GM21528 (cell line): ENCODE measurements around the gene DDIT3.

ENCODE experiments used
- ATAC-seq: cut with Tn5 transposase; IDR thresholded peaks from one replicate; pipeline ENCODE4 v1.9.1; 2021; ENCODE audit warnings: mild to moderate bottlenecking, moderate library complexity; ENCODE audit not compliant: unreplicated experiment, low FRiP score

The DDIT3 gene

DNA sequence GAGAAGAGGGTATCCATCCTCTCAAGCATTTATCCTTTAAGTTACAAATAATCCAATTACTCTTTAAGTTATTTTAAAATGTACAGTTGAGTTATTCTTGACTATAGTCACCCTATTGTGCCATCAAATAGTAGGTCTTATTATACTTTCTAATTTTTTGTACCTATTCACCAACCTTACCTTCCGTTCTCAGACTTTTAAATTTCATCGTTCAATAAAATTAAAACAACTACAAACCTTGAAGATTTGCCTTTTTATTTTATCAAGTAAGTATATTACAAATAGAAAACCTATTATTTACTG lies 27.6 kb upstream of the DDIT3 start:
- no peak for ATAC-seq

DNA sequence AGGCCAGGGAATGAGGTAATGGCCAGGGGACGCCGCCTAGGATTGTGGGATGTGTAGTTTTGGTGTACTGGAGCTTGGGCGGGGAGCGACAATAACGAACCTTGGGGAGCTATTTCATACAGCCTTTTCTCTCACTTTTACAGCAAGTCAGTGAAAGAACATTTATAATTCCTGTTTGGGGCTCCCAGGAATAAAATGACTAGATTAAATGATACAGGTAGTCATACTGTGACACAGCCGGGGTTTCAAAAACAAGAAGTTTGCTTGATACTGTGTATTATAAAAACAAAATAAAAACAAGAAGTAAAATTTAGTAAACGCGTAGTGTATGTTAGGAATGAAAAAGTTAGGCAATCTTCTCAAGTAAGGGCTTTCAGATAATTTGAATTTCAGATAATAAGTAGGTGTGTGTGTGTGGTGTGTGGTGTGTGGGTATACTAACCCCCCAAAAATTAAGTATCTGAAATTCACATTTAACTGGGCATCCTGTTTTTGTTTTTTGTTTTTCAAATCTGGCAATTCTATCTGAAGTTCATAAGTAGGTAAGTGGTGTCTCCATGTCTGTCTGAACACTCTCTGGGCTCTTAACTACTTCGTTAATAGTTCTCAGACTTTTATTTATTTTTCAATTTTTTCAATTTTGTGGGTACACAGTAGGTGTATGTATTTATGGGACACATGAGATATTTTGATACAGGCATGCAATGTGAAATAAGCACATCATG lies 27.1 kb upstream of the DDIT3 start:
- ATAC-seq, result no peak

DNA sequence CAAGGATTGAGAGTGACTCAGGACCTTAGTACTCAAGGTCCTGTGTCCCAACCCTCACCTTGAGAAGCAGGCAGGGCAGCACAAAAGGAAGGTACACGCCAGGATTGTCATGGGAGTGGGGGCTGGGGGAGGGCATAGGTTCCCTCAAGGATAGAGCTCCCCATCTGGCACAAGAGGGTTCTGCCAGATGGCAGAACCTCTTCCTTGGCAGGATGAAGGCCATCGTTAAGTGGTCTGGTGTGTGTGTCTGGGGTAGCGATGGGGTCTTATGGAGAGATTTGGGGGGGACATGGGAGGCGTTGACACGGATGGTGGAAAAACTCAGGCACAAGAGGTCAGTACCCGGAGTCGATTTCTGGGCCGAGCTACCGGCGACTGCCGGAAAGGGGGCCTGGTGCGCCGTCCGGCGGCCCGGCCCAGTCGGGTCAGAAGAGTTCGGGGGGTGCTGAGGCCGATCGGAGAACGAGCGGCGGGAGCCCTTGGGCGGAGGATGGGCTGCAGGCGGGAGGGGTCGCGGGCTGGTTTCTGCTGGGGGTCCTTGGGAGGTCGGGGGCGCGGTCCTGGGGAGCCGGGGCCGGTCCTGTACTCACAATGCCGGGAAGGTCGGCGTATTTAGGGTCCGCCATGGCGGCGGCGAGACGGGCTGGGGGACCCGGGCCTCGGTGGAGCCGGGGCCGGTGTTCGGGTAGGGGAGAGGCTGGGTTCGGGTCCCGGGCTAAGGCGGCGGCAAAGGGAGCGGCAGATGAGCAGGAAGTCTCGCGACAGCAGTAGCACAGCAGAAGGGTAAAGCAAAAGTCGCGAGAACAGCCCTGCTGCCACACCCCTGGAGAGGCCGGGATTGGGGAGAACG lies 26.3 kb upstream of the DDIT3 start, which contains the start of gene DCTN2:
TSS of gene DCTN2 (minus strand) at position 755 of the 850 bp plus-strand sequence. CDS start at position 626, 129 bp downstream.
- peak; percentile 98 for ATAC-seq

DNA sequence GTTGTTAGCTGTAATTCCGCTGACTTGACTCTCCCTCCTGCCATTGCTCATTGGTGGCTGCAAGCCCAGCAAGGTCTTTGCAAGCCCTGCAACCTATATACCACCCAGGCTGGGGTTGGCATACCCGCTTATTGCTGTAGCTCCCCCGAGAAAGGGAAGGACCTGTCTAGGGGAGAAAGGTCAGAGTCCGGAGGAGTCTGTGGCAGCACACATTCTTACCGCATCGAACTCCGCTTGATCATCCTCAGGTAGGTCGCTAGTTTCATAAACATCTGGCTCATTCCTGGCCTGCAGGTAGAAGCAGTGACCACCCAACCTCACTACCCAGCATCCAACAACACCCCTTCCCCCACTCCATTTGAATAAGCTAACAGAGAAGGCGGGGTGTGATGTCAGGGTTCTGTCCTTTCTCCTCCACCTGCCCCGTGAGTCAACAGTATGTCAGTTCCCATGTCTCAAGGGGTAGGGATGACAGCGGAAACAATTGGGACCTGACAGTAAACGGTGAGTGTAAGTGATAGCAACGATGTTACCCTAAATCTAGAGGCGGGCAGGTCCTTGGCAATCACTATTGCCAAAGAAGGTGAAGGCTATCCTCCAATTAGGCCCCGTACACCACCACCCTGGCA lies 25.6 kb upstream of the DDIT3 start:
- no peak for ATAC-seq

DNA sequence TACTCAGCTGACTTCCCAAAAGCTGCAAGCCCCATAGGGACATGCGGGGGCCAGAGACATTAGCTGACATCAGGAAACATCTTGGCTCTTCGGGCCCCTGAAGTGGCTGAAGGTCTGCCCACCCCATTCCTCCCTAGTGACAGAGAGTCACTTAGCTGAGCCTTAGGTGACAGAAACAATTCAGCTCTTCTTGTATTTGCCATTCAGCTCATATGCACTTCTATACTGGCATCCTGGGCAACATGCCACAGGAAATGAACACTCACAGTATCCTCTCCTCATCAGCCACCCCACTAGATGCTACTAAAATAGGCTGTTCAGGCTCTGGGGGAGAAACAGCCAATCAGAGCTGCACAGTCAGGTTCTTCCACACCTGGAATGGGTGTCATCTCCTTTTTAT lies 23.3 kb upstream of the DDIT3 start:
- ATAC-seq, result no peak

DNA sequence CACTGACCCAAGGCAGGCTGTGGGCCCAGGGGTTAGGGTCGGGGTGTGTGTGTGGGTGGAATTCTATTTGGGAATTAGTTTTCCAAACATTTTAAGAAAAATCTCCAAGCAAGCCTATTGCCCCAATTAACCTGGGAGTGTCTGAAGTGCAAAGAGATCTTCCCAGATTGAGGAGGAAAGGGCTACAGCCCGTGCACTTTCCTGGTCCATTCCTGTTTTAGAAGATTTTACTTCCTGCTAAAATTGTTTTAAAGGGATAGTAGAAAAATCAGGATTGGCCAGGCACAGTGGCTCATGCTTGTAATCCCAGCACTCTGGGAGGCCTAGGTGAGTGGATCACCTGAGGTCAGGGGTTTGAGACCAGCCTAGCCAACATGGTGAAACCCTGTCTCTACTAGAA lies 21.4 kb upstream of the DDIT3 start:
- ATAC-seq, result no peak

DNA sequence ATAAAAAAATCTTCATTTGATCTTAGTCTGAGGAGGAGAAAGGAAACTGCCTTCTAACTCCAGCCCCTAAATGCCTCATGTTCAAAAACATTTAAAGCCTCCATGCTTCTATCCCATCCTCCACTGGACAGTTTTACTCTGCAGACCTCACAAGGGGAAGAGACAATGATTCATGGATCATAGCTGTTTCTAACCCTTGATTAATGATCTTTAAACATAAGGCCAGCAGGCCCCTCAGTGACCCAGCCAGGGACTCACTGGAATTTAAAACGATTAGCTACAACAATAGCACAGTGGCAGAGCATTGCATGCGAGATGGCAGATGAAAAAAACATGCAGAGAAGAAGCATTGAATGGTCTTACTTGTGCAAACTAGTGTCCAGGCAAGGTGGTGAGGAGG lies 20.7 kb upstream of the DDIT3 start:
- no peak for ATAC-seq

DNA sequence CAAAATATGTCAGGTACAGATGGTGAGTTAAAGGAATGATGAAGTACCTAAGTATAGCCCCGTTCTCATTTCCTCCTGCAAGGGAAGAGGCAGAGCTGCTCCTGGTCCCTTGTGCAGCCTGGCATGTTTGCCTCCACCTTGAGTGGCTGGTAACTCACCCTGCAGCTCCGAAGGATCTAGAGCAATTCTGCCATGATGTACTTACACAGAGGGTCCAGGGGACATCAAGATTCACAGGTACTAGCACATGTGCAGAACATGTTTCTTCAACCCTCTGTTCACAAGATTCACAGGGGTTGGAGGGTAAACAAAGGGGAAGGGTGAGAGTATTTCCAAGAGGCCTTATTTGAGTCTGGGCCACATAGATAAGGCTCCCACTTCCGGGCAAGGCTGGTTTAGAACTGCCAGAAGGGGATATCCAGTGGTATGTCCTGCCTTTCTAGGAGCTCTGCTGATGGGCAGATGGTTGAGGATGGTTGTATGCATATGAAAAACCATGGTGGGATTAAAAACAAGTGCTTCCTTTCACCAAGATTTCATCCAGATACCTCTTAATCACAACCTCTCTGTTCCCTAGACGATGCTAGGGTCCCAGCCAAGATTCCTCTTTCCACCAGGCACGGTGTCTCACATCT lies 18.9 kb upstream of the DDIT3 start:
- ATAC-seq, result no peak

DNA sequence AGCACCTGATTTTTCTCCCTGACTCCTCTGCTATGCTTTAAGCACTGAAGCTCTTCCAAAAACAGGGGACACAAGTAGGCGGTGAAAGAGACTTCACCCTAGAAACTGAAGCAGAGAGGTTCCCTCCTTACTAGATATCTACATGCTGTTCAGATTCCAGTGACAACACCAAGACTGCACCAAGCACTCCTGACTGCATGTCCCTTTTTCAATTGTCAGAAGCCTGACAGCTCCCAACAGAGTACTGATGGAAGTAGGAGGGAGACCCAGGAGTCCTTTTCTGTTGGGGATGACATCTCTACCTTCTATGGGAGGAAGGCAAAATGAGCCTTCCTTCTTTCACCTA lies 16.3 kb upstream of the DDIT3 start:
- ATAC-seq, result no peak

DNA sequence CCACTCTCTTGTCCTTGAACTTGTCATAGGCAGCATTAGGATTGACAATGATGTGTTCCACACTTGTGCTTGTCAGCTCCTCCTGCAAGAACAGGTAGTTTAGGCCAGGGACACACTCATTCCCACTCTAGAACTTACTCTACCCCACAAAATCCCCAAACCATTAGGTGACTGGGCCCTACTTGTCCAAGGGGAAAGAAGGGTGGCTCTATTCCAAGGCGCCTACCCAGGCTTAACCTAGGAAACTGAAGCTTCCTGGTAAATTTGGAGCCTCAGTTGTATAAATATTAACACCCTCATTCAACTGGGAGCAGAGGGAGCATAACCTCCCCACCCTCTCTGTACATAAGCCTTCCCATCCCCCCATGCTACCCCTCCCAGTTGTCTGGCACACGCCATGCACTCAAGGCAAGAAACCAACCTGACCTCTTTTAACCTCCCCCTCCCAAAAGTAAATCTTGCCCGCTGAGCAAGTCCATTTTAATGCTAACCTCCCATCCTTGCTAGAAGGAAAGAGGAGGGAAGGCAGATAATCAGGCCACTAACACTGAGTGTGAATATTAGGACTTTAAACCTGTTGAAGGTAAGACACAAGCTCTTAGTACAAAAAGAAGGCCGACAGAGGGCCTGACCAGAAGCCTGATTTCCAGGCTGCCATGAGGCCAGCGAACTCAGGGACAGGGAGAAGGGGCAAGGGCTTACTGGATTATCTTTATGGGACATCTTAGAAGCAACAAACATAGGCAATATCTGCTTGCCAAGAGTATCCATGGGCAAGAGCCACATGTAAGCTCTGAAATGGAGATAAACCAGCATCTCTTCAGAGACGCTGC lies 15.7 kb upstream of the DDIT3 start:
- ATAC-seq, result no peak

DNA sequence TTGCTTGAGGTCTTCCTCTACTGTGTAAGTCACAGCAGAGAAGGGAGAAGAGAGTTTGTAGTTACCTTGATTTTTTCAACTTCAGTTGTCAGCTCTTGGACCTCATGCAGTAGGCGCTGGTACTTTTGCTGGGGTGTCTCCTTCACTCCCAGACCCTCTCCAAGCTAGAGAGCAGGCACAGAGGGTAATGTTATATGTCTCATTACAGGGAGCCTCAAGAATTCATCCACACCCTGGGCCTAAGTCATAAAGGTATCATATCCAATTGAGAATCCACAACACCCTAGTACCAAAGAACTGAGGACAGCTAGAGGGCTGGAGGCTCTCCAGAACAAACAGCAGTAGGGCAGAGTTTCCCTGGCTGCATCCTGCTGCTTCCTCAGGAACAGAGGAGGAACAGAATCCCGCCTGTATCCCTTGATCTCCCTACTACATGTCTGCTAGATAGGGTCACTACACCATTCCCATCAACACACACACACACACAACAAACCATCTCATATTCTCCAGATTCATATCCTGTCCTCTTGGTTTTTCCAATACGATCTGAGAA lies 14.8 kb upstream of the DDIT3 start:
- no peak for ATAC-seq

DNA sequence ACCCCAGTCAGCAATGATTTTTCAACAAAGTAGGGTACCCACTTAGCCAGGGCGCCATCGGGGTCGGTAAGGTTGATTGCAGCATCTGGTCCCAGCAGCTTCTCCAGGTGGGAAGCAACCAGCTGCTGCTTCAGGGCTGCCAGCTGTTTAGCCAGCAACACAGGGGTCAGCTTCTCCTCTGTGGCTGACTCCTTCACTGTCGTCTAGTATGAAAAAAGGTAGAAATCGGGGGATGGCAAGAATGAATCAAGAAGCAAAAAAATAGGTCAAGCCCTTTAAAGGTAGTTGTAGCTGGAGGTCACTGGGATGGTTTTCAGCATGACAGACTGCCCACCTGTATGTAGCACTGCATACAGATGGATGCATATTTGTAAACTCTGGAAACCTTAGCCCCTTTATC lies 13.9 kb upstream of the DDIT3 start:
- no peak for ATAC-seq

DNA sequence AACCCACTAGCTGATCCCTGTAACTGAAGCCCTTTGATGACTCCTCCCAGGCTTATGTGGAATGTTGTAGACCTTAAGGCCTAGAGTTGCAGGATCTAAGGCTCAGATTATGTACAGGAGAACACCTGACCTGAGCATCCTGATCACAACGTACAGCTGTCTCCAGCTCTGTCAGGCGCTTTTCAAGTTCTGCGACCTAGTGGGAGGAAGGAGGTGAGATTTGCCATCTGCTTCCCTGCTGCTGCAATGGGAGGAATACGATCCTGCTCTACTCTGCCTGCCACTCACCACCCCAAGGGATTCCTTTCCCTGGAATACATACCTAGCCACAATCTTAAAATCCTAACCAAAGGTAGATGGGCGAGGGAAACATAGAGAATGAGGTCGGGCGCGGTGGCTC lies 12.8 kb upstream of the DDIT3 start:
- no peak for ATAC-seq

DNA sequence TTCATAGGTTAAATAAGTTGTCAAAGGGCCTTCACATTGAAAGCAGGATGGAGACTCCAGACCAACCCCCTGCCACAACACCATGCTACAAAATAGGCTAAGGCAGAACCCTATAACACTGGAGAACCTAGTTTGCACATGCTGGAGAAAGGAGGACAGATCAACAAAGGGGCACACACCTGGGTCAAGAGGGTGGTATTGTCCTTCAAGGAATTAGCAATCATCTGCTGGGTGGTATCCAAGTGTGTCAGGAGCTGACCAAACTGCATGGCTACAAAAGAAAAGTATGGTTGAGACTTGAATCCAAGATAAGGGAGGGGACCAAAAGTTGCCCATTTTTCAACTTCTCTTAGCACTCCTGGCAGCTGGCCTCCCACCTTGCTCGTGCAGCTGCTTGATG lies 11.5 kb upstream of the DDIT3 start:
- ATAC-seq, result no peak

DNA sequence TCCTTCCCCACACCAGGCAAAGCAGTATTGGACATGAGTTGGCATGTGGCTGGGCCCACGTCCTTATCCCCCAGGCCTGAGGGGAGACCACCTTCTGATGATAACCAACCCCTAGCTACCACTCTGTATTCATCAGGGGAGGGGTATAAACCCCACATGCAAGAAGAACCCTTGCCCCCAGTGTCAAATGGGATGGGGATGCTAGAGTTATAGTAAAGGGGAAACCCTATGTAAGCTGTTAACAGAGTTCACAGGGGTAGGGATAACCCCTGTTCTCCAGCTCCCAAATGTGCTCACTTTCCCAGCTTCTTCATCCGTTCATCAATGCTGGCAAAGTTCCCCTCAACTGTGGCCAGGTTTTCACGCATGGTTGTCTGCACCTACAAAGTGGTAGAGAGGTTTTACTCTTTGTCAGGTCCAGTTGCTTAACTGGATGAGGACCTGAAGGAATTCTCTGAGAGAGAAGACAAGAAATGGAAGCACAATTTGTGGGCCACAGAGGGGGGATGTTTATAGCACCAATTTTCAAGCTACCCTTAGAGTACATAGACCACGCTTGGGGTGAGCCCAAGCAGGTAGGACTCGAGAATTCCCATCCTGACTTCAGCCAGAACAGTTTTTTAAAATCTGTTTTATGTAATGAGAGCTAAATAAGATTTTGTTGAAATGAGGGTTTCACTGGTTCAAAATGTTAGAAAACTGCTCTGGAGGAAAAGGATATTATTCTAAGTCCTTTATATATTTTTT lies 10.3 kb upstream of the DDIT3 start:
- no peak for ATAC-seq

DNA sequence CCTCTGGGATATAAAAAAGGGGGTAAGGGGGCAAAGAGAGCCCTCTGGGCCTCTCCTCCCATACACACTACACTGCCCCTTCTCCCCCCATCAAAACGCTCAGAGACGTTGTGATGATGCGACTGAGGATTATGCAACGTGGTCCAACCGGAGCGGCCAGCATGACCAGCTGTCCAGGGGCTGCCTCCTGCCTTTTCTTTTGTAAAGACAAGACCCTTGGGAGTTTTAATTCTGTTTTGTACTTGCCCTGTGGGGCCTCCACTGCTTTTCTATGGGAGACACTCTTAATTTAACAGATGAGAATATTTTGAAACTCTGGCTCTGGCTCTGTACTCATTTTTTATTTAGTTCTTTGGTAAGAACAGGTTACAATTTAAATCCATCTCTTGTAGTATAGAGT lies 9.5 kb upstream of the DDIT3 start:
- no peak for ATAC-seq

DNA sequence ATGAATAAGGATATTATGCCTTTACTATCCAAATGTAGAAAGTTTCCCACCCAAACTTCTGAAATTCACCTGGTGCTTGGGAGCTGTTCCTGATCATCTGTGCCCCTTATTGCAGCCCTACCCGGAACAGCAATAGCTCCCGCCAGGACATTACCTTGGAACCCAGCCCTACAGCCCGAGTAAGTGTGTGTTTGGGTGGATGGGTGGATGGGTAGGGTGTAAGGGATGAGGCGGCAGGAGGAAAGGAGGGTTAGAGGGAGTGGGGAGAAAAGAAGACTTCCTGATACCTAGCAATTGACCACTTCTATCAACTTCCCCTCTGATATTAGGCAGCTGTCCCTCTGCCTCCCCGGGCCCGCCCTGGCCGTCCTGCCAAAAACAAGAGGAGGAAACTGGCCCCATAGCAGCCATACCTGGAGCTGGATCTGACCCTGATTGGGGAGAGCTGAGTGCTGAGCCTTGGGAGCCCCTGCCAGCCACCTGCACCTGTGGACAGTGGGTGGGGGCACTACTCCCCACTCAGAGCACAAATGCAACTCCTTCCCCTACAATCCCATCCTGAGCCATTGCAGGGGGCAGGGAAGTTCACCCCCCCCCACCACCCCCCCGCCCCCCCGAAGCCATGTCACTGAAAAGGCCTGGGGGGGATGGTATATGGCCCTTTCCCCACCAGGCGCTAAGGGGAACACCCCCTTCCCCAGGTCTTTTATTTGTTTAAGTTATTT lies 8.7 kb upstream of the DDIT3 start:
- no peak for ATAC-seq

DNA sequence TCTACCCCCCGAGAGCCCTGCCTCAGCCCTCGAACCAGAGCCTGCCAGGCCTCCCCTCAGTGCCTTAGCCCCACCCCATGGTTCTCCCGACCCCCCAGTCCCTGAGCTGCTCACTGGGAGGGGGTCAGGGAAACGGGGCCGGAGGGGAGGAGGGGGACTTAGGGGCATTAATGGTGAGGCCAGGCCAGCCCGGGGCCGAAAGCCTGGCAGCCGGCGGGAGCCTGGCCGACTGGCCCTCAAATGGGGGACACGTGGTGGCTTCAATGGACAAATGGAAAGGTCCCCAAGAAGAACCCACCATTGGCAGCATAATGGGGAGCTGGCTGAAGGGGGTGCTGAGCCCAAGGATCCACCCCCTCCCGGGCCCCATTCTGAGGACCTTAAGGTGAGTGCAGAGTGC lies 7.9 kb upstream of the DDIT3 start:
- ATAC-seq, result no peak

DNA sequence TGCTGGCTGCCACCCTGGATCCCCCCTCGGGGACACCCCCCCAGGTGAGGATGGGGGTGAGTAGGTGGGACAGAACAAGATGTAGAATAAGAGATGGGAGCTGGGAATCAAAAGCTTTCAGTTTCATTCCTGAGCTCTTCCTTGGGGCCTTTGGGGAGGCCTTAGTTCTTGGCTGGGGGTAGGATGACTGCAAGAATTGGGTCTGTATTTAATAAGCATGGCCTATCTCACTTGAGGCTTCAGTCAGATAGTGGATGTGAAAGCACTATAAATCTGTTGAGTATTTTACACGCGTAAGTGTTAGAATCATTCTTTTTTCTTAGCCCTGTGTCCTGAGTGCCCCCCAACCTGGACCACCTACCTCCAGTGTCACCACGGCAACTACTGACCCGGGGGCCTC lies 6.9 kb upstream of the DDIT3 start:
- ATAC-seq, result no peak
